HuH-7 (cell line): ENCODE measurements around the gene WDR46.
"Not testable (repeated sequence)": the region's sequence is repeated elsewhere in the genome, so short reads cannot be mapped to it uniquely, and the experiment has no call there.

Source experiments
- DNase-seq: peaks from one replicate; pipeline ENCODE4 v3.0.0; 2011; ENCODE audit warnings: low spot score

WDR46 gene

DNA sequence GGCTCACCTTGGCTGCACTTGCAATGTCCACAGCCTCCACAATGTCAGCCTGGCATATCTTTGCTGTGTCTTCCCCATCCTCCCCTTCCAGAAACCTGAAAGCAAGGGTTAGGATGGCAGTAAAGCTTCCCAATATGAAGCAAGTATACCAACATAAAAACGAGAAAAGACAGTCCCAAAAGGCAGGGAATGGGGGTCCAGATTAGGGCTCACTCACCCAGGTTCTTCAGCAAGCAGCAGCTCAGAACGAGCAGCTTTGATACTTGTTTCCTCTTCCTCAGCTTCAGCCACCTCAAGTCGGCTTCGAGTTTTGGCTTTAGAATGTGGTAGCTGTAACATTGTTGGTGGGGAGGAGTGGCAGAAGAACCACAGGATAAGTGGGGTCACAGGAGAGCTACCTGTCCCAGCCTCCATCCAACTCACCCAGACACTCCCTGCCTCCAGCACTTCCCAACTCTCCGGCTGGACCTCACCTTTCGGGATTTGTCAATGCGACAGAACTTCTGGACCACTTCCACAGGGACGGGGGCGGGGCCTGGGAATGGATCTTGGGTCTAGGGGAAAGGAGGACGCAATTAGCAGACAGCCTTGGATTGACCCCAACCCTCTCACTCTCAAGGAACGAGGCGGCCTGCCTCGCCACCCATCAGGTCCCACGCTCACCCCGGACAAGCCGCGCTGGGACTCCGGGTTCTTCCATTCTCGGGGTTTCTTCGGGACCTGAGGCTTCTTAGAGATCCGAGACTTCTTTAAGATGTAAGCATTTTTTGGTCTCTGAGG is 708 bp downstream of the WDR46 start:
- DNase-seq: no peak

DNA sequence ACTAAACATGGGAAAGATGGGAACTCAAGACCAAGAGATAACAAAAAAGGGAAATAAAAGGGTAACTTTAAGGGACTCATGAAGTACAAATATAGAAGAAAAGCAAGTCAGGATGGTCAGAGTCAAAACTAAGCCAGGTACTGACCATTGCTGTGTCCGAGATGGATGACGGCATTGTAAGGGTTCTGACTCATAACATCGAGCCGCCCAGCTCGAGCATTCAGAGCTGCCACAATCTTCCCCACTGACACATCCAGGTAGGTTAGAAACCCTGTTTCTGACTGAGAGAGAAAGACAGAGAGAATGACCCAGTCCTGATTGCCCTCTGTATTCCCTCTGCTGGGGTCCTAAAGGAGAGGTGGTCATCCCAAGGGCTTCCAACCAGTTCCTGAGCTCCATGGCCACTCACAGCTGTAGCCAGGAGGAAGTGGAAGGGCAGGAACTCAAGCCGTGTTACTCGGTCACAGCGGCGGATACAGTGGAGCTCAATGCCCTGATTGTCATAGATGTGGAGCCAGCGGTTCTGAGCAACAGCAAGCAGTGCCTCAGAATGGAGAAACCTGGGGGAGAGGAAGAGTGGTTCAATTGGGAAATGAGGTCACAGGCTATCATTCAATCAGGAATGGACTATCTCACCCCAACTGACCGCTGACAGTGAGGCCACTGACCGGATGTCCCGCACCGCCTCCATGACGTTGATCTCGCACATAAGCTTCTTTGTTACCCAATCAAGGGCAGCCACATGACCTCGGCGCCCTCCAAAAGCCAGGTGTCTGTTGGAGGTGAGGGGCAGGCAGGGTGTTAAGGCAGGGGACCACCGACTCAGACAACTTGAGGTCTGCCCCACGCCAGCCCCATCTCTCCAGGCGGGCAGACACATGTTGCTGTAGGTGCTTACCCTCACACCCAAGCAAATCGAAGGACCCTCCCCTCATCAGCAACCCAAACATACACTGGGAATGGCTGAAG is 1.8 kb downstream of the WDR46 start:
- DNase-seq: no peak

DNA sequence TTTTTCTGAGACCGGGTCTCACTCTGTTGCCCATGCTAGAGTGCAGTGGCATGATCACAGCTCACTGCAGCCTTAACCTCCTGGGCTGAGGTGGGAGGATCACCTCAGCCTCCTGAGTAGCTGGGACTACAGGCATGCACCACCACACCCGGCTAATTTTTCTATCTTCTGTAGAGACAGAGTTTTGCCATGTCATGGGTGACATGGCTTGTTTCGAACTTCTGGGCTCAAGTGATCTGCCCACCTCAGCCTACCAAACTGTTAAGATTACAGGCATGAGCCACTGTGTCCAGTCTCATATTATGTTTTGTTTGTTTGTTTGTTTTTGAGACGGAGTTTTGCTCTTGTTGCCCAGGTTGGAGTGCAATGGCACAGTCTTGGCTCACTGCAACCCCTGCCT is 3.8 kb downstream of the WDR46 start:
- not testable (repeated sequence) for DNase-seq

DNA sequence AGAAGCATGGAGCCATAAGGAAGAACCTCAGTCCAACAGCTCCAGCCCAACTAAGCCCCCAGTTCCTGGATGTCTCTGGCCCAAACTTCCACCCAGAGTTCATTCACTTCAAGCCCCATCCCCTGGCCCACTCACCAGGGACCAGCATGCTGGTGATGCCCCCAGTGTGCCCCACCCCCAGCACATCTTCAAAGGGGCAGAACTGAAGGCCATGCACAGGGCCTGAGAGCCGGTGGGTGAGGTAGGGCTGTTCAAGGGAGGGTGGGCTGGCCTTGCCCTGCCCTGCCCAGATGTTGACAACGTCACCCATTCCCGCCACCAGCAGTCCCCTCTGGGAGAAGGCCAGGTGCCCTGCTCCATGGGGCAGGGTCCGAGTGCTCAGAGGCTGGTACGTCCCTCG is 8.5 kb downstream of the WDR46 start:
- no peak for DNase-seq

DNA sequence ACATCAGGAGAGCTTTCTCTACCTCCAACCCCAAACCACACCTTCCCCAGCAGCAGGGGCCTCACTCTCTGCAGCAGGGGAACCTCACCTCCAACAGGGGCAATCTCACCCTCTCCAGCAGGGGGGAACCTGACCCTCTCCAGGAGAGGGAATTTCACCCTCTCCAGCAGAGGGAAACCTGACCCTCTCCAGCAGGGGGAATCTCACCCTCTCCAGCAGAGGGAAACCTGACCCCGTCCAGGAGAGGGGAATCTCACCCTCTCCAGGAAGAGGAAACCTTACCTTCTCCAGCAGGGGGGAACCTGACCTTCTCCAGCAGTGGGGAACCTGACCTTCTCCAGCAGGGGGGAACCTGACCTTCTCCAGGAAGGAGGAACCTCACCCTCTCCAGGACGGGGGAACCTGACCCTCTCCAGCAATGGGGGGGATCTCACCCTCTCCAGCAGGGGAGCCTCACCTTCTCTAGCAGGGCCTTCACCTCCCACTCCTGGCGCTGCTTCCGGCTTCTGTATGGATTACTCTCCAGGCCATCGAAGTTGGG is 9.0 kb downstream of the WDR46 start:
- peak; percentile 79 for DNase-seq

DNA sequence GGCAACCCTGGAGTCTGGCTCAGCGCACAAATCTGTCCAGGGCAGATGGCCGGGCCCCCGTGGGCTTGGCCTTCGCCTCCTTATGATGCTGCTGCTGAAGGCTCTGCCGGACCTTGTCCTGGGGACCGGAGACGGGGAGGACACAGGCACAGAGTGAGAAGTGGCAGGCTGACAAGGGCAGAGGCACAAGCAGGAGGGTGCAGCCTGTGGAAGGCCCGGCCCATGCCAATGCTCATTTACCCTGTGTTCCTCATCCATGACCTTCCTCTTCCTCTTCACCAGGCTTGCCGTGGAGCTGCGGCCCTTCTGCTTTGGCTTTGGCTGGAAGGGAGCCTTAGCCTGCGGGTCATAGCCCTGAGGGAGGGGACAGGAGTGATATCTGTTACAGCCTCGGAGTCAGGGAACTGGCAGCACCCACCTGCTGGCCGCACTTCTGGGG is 9.8 kb downstream of the WDR46 start:
- DNase-seq: no peak

DNA sequence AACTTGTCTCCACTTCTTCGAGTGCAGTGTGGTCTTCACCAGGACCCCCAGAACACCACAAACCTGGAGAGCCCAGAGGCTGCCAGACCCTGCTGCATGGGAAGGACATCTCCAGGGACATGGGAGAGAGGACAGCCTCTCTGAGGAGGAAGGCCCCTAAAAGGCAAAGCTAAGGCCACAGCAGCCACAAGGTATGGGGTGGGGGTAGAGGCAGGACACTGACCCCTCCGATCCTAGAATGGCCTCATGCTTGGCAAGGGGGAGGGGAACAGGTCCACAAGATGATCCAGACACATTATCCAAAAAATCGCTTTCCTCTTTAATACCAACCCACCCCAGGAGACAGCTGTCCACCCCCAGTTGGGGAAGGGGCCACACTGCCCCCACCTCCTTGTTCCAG is 10.2 kb downstream of the WDR46 start:
- DNase-seq: no peak

DNA sequence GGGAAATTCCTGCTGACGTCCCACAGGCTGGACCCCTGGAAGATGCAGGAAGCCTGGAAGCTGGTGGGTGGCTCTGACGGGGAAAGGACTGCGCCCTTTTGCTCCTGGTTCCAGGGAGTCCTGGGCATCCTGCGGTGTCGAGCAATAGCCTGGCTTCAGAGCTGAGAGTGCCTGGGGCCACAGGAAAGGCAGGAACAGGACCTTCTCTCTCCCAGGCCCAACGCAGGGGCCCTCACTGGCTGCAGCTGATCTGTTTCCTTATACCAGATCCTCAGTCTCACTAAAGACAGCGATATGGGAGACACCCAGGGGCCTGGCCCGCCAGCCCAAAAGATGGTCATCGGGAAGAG is 10.7 kb downstream of the WDR46 start:
- DNase-seq: no peak

DNA sequence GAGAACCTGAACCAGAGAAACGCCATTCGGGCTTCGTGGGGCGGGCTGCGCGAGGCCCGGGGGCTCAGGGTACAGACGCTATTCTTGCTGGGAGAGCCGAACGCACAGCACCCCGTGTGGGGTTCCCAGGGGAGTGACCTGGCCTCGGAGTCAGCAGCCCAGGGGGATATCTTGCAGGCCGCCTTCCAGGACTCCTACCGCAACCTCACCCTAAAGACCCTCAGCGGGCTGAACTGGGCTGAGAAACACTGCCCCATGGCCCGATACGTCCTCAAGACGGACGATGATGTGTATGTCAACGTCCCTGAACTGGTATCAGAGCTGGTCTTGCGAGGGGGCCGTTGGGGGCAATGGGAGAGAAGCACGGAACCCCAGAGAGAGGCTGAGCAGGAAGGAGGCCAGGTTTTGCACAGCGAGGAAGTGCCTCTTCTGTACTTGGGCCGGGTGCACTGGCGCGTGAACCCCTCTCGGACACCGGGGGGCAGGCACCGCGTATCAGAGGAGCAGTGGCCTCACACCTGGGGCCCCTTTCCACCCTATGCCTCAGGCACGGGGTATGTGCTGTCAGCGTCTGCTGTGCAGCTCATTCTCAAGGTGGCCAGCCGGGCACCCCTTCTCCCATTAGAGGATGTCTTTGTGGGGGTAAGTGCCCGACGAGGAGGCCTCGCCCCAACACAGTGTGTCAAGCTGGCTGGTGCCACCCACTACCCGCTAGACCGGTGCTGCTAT is 11.2 kb downstream of the WDR46 start:
- DNase-seq: no peak

DNA sequence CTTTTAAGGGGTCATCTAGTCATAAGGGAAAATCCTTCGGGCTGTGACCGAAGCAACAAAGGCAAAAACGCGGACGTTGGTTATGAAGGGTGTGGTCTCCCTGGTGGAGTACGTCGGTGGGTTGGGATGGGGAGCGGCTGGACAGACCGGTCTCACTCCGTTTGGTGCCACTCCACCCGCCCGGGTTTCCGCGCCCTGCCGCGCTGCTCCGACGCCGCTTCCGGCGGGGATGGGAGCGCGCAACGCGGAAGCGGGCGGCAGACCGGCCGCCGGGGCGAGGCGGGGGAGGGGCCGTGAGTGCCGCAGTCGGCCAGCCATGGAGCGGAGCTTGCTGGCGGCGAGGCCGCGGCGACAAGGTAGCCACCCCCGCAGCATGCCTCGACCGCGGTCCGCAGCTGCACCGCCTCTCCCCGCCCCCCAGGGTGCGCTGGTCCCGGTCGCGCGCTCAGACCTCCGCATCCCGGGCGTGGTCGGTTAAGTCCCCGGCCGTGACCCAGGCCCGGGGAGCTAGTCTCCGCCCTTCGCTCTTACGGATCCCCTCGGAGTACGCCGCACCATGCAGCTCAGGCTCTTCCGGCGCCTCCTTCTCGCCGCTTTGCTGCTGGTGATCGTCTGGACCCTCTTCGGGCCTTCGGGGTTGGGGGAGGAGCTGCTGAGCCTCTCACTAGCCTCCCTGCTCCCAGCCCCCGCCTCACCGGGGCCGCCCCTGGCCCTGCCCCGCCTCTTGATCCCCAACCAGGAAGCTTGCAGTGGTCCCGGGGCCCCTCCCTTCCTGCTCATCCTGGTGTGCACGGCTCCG is 12.0 kb downstream of the WDR46 start, which contains the start of gene B3GALT4:
B3GALT4 (plus strand) TSS at position 260 of the 799 bp plus-strand sequence; CDS start at position 557, 297 bp downstream.
- no peak for DNase-seq

DNA sequence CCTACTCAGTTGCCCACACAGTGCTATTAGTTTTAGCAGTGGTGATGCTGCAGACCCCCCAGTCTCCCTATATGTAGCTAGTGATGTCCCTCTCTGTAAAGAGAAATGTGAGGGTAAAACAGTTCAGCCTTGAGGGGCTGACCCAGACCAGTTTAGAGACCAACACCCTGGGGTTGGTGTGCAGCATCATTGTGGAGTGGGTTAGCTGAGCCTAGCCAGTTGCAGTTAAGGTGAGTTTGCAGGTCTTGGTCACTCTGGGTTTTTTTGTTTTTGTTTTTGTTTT is 12.5 kb downstream of the WDR46 start:
- no peak for DNase-seq

DNA sequence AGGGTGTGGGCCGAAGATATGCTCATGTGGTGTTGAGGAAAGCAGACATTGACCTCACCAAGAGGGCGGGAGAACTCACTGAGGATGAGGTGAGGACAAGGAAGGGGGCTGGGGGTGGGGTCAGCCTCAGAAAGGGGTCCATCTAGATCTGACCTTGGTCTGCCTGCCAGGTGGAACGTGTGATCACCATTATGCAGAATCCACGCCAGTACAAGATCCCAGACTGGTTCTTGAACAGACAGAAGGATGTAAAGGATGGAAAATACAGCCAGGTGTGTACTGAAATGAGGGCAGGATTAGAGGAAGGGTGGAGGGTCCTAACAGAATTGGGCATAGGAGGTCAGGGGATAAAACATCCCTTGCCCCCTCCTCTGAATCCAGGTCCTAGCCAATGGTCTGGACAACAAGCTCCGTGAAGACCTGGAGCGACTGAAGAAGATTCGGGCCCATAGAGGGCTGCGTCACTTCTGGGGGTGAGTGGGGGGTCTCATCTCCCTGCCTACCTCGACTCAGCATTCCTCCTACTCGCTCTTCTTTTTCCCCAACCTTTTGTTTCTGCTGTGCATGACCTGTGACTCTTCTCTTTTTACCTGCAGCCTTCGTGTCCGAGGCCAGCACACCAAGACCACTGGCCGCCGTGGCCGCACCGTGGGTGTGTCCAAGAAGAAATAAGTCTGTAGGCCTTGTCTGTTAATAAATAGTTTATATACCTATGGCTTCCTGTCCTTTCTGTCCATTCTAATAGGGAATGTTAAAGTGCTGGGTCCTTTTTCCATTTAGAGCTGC is 13.1 kb downstream of the WDR46 start:
- not testable (repeated sequence) for DNase-seq

DNA sequence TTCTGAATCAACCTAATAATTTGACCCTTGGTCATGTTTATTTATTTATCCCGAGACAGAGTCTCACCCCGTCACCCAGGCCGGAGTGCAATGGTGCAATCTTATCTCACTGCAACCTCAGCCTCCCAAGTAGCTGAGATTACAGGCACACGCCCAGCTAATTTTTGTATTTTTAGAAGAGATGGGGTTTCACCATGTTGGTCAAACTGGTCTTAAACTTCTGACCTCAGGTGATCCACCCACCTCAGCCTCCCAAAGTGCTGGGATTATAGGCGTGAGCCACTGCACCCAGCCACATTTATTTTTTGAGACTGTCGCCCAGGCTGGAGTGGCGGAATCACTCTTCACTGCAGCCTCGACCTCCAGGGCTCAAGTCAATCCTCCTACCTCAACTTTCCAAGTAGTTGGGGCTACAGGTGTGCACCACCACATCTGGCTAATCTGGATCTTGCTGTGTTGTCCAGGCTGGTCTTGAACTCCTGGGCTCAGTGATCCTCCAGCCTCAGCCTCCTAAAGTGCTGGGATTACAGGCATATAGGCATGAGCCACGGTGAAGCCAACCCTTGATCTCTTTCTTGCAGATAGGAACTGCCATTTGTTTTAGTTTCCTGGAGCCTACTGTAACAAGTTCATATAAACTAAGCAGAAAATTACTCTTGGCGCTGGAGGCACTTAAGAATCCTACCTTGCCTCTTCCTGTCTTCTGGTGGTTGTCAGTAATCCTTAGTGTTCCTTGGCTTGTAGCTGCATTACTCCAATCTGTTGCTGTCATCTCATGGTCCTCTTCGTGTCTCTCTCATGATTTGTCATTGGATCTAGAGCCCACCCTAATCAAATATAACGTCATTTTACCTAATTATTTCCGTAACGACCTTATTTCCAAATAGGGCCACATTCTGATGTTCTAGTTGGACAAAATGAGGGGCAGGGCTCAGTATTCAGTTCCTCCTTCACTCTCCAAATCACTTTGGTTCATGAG is 14.8 kb downstream of the WDR46 start:
- DNase-seq: no peak

DNA sequence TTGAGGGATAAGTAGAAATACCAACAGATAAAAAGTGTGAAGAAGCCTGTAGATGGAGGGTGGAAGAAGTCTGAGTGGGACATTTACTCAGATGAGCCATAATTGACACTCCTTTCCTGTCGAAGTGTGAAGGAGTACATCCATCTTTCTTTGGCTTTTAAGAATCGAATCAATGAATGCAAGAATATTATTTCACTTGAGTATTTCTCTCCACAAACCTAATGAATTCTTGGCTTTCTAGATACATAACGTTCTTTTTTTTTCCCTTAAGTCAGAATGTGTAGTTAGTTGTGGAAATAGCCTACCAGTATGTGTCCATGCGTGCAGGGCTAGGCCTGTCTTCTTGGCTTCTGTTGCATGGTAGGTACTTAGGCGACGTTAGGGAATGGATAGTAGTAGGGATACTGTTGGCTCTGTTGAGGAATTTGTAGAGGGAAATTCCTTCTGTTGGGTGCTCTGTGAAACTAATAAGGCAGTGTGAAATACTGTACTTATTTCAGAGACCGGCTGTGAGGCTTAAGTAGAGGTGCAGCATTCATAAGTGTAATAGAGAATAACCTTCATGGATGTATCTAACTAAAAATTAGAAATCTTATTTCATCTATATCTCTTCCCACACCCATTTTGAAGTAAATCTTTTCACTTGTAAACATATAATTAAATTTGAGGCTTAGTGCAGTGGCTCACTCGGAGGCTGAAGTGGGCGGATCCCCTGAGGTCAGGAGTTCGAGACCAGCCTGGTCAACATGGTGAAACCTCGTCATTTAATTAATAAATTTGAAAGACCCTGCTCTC is 15.7 kb downstream of the WDR46 start:
- no peak for DNase-seq

DNA sequence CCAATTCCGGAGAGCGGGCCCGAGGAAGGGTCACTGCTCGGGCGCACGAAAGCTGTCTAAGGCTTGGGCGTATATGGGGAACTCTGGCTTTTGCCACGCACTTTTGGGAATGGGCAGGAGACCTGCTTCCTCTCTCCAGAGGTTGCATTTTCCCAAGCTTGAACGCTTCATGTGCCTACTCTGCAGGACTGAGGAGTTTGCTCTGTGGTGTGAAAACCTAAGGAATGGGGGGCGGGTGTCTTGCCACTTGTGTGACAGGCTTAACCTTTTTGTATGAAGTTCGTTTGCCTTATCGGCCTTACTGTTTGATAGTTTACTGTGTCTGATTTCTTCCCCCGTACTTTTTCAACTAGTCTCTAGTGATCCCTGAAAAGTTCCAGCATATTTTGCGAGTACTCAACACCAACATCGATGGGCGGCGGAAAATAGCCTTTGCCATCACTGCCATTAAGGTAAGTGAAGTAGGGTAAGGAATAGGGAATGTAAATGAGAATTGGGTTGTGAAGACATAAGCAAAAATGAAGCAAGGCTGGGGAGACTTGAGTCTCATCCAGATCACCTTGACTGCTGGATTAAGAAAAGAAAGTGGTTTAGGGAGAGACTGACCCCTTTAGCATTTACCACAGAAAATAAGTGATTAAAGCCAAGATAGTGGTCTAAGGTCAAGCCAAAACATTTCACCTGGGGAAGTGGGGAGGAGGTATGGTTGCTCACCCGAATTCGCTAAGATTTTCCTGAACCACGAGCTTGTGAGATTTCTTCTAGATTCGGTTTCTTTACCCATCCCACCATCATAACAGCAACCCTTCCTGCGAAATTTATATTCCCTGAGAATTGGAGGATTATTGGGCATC is 16.5 kb downstream of the WDR46 start:
- no peak for DNase-seq

DNA sequence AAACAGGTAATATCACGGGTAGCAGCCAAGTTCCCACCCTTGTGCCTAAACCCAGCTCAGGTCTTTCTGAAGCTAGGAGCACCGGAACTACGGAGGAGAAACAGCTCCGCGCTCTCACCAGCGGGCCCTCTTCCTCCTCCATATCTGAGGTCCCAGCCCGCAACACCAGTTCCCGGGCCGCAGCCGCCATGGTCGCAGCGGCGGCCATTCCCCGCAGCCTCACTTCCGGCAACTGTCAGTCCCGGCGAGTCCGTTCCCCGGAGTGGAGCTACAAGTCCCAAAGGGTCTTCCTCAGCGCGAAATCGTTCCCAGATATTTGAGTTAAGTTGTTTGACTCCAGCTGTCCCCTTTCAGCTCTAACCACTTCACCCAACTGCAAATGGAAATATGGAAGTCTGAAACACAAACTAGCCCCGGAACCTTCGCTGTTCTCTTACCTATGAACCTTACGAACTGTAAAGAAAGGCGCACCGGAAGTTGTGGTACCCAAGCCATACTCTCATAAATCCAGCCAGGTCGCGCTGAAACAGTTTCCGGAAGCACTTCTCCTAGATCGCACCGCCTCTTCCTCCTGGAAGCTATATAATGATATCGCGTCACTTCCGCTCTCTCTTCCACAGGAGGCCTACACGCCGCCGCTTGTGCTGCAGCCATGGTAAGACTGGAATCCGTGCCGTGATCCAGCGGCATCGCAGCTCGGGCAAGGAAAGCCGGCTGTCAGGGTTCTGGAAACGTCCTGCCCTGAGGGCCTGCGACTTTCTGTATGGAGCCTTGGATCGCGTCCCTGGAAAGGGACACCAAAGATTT is 17.4 kb downstream of the WDR46 start, which contains the start of the genes RPS18 and VPS52:
RPS18 (plus strand) TSS at position 608 of the 807 bp plus-strand sequence; CDS start at position 653, 45 bp downstream.
VPS52 (minus strand) TSS at position 409 of the 807 bp plus-strand sequence; CDS start at position 208, 201 bp downstream.
- DNase-seq: peak; percentile 77

DNA sequence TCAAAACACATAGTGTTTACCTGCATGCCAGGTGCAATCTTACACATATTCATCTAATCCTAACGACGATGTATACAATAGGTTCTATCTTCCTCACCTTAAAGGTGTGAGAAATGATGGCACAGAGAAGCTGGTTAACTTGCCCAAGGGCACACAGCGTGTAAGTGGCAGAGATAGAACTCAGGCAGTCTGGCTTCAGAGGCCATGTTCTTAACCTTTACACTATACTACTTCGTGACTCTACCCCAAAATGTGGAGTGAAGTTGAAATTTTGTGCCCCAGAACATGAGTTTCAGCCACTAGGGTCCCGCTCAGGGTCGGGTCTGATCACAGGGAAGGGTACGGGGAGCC is 17.9 kb downstream of the WDR46 start:
- no peak for DNase-seq
